Spinal cord (tissue), 10 donors: ENCODE data around the gene KIF19. TPM values are rescaled to one million over a fixed set of nuclear protein-coding genes. Genes with fewer than 3 reads are reported as not detected.

Experiments used
- DNase-seq, 6 donors: peaks; one replicate each; pipeline versions ENCODE4 v3.0.0 to v3.0.0-alpha.2; 2013 to 2015; ENCODE audit warnings: low spot score in 6 of 6, low read depth in 4 of 6
- H3K27ac ChIP-seq: one replicate; pipeline ENCODE4 v1.5.1; 2013; ENCODE audit warnings: low read depth, low read length, control low read depth
- H3K27me3 ChIP-seq: one replicate; pipeline ENCODE4 v1.6.1; 2013; ENCODE audit warnings: low read length; ENCODE audit not compliant: control insufficient read depth, insufficient read depth
- H3K36me3 ChIP-seq: one replicate; pipeline ENCODE4 v1.6.1; 2013; ENCODE audit warnings: low read length; ENCODE audit not compliant: control insufficient read depth, insufficient read depth
- H3K4me1 ChIP-seq: one replicate; pipeline ENCODE4 v1.6.1; 2013; ENCODE audit warnings: low read length; ENCODE audit not compliant: control insufficient read depth, insufficient read depth
- H3K4me3 ChIP-seq: one replicate; pipeline ENCODE4 v1.5.1; 2013; ENCODE audit warnings: low read depth, low read length, control low read depth
- H3K9me3 ChIP-seq: one replicate; pipeline ENCODE4 v1.6.1; 2013; ENCODE audit warnings: low read length; ENCODE audit not compliant: control insufficient read depth, insufficient read depth
- WGBS: methylation state at CpG from one replicate; pipeline ENCODE4 v1.1.5; 2013; ENCODE audit warnings: missing lambda C conversion rate; ENCODE audit not compliant: insufficient coverage; 5-methylcytosine and 5-hydroxymethylcytosine counted together
- polyA plus RNA-seq, 2 donors: library from polyadenylated mRNA; unstranded; fragments of 120-200 nt; gene quantifications; one replicate each; pipeline ENCODE4 v1.2.1, GENCODE V29; 2013; ENCODE audit not compliant: insufficient read length in 2 of 2
- total RNA-seq, 2 donors: library from RNA; depleted of rRNA in 1 of 2; stranded (reverse); fragments of 120-200 nt in 1 of 2; fragments of >200 nt in 1 of 2; gene quantifications; one replicate each; pipeline versions ENCODE4 v1.2.3 to v1.2.4, GENCODE V29; 2013 to 2014
- donor health status: healthy.

KIF19 gene
- total and polyA plus RNA-seq, 4 donors, result 1.8 to 2.8 (median 2.5) TPM

- WGBS, result 79% methylated on average over 13 of the region's 13 CpGs
These were observed 19.6 kb downstream of the KIF19 start for GRCh38 chr17:74345433-74346241.

GRCh38 chr17:74347646-74348045 is 21.6 kb downstream of the KIF19 start:
- Histone ChIP-seq H3K36me3 (no peaks in the 10 kb centered on the region), H3K4me3 (no peak overlapping the region), H3K27ac (no peak overlapping the region), H3K9me3 (no peaks in the 10 kb centered on the region), H3K27me3 (peaks cover 23% of the 10 kb centered on the region), H3K4me1 (peaks cover 11% of the 10 kb centered on the region)
- no peak for DNase-seq
- 87% methylated on average over 12 of the region's 14 CpGs for WGBS

More at GRCh38 chr17:74345433-74346241, 19.6 kb downstream of the KIF19 start:
- no peaks in the 10 kb centered on the region for H3K36me3 ChIP-seq
- no peaks in the 10 kb centered on the region for H3K9me3 ChIP-seq
- peaks cover 4% of the 10 kb centered on the region for H3K27me3 ChIP-seq
- no peak overlapping the region for H3K4me3 ChIP-seq
- peaks cover 4% of the 10 kb centered on the region for H3K4me1 ChIP-seq
- DNase-seq, result no peak
- H3K27ac ChIP-seq, result no peak overlapping the region

- Histone ChIP-seq H3K9me3 (no peaks in the 10 kb centered on the region), H3K27ac (no peak overlapping the region), H3K27me3 (peaks cover 36% of the 10 kb centered on the region), H3K4me1 (peaks cover 11% of the 10 kb centered on the region), H3K4me3 (no peak overlapping the region), H3K36me3 (no peaks in the 10 kb centered on the region)
- no peak for DNase-seq
- 77% methylated on average over 19 of the region's 19 CpGs for WGBS
These were observed 23.1 kb downstream of the KIF19 start for GRCh38 chr17:74349120-74349519.

- H3K27ac ChIP-seq, result no peak overlapping the region
- peaks cover 9% of the 10 kb centered on the region for H3K36me3 ChIP-seq
- DNase-seq, result no peak
- peaks cover 43% of the 10 kb centered on the region for H3K27me3 ChIP-seq
- H3K9me3 ChIP-seq, result no peaks in the 10 kb centered on the region
- WGBS, result 87% methylated on average over 20 of the region's 20 CpGs
- peaks cover 11% of the 10 kb centered on the region for H3K4me1 ChIP-seq
- H3K4me3 ChIP-seq, result no peak overlapping the region
These were observed 24.5 kb downstream of the KIF19 start for GRCh38 chr17:74350486-74350885.

GRCh38 chr17:74351552-74352210 is 25.7 kb downstream of the KIF19 start:
- peak in 2 of 6 donors; percentile 35 to 67 for DNase-seq
- H3K27me3 ChIP-seq, result peaks cover 50% of the 10 kb centered on the region
- H3K4me1 ChIP-seq, result peaks cover 13% of the 10 kb centered on the region
- no peak overlapping the region for H3K27ac ChIP-seq
- no peaks in the 10 kb centered on the region for H3K9me3 ChIP-seq
- 3% methylated on average over 55 of the region's 55 CpGs for WGBS
- H3K36me3 ChIP-seq, result peaks cover 17% of the 10 kb centered on the region
- H3K4me3 ChIP-seq, result no peak overlapping the region

GRCh38 chr17:74353446-74354060 is 27.5 kb downstream of the KIF19 start:
- no peak overlapping the region for H3K27ac ChIP-seq
- peak in 1 of 6 donors; percentile 19 for DNase-seq
- peaks cover 59% of the 10 kb centered on the region for H3K27me3 ChIP-seq
- no peak overlapping the region for H3K4me3 ChIP-seq
- 80% methylated on average over 5 of the region's 10 CpGs for WGBS
- no peaks in the 10 kb centered on the region for H3K9me3 ChIP-seq
- peaks cover 21% of the 10 kb centered on the region for H3K4me1 ChIP-seq
- peaks cover 23% of the 10 kb centered on the region for H3K36me3 ChIP-seq

- Histone ChIP-seq H3K27ac (no peak overlapping the region), H3K9me3 (no peaks in the 10 kb centered on the region), H3K4me3 (no peak overlapping the region), H3K36me3 (peaks cover 23% of the 10 kb centered on the region), H3K27me3 (peaks cover 60% of the 10 kb centered on the region), H3K4me1 (peaks cover 21% of the 10 kb centered on the region)
- DNase-seq, result peak in 2 of 6 donors; percentile 40 to 58
- 9% methylated on average over 27 of the region's 29 CpGs for WGBS
These were observed 28.1 kb downstream of the KIF19 start for GRCh38 chr17:74354123-74354522.

- no peak for DNase-seq
- Histone ChIP-seq H3K9me3 (no peaks in the 10 kb centered on the region), H3K4me3 (no peak overlapping the region), H3K4me1 (peaks cover 21% of the 10 kb centered on the region), H3K27me3 (peaks cover 60% of the 10 kb centered on the region), H3K36me3 (peaks cover 23% of the 10 kb centered on the region), H3K27ac (no peak overlapping the region)
- WGBS, result 90% methylated on average over 6 of the region's 10 CpGs
These were observed 28.5 kb downstream of the KIF19 start for GRCh38 chr17:74354561-74354960.

- Histone ChIP-seq H3K36me3 (peaks cover 26% of the 10 kb centered on the region), H3K4me1 (peaks cover 25% of the 10 kb centered on the region), H3K9me3 (no peaks in the 10 kb centered on the region), H3K4me3 (no peak overlapping the region), H3K27me3 (peaks cover 60% of the 10 kb centered on the region), H3K27ac (no peak overlapping the region)
- 93% methylated on average over 6 of the region's 8 CpGs for WGBS
- no peak for DNase-seq
These were observed 29.0 kb downstream of the KIF19 start for GRCh38 chr17:74355065-74355464.
